Panc1 (cell line): Measurements from ENCODE around the gene BSND.
"Not testable (repeated sequence)": the region's sequence is repeated elsewhere in the genome, so short reads cannot be mapped to it uniquely, and the experiment has no call there.

Source experiments
- CTCF ChIP-seq: fragments of 450-650 bp; IDR thresholded peaks from 2 replicates; pipeline ENCODE4 v1.5.1; 2017; ENCODE audit warnings: mild to moderate bottlenecking
- POLR2AphosphoS5 ChIP-seq: IDR thresholded peaks from 2 replicates; pipeline ENCODE4 v1.6.1; 2012; ENCODE audit warnings: mild to moderate bottlenecking, low read depth, low read length, moderate library complexity
- REST ChIP-seq, 2 experiments: IDR thresholded peaks; 2 replicates each; pipeline ENCODE4 v1.6.1; 2011 to 2012; ENCODE audit warnings: low read depth in 2 of 2, control low read depth in 1 of 2, low read length in 1 of 2, mild to moderate bottlenecking in 1 of 2, moderate library complexity in 1 of 2; ENCODE audit not compliant: insufficient read depth in 1 of 2
- SIN3A ChIP-seq: IDR thresholded peaks from 2 replicates; pipeline ENCODE4 v1.6.1; 2012; ENCODE audit warnings: low read depth, mild to moderate bottlenecking, low read length, moderate library complexity, borderline replicate concordance; ENCODE audit not compliant: insufficient read depth
- TCF7L2 ChIP-seq: IDR thresholded peaks from 2 replicates; pipeline ENCODE4 v1.6.1; 2011; ENCODE audit warnings: mild to moderate bottlenecking, low read depth, low read length, inconsistent platforms

GRCh38 chr1:55024163-55024562, 25.4 kb downstream of the BSND start:
- TF ChIP-seq CTCF; REST (IDR thresholded peaks at IDR 0.05; ENCODE audit: insufficient read depth in 1 of 2, low read depth in 2 of 2, low read length in 1 of 2); SIN3A; POLR2AphosphoS5; TCF7L2: not testable (repeated sequence)
